Measurements from ENCODE around the gene LNX2.

The LNX2 gene

DNA sequence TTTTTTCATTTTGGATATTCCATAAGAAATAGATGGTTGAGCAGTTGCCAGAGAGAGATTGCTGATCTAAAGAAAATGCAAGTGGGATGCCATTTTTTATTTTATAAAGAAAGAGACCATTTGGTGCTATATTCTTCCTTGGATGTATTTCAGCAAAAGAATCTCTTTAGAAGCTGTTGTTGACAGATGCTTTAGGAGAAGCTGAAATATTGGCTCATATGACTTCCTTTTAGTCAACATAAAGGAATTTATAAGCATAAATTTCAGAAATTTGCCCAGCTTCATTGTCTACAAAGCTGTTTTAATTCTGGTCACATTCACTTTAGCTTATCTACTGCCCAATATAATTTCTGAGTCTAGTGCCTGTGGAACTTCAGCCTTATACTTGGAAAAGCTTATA lies 38.2 kb upstream of the LNX2 start:
- H3K27me3 ChIP-seq (ENCODE audit: insufficient read depth, low read length), result no peaks in the 10 kb centered on the region
- H3K4me3 ChIP-seq (ENCODE audit: low read depth, low read length, poor library complexity, severe bottlenecking), result no peak overlapping the region
- H4K20me1 ChIP-seq (ENCODE audit: insufficient read depth, low read length), result no peaks in the 10 kb centered on the region
- no peaks in the 10 kb centered on the region for H3K9me2 ChIP-seq (ENCODE audit: low read depth, low read length)
- H3K36me3 ChIP-seq (ENCODE audit: insufficient read depth, low read length), result peaks cover 29% of the 10 kb centered on the region; the same call in 1 of the 2 replicates
- no peak overlapping the region for H3K27ac ChIP-seq (ENCODE audit: low read depth, low read length, poor library complexity, severe bottlenecking)
- H3K9ac ChIP-seq (ENCODE audit: low read length), result no peak overlapping the region
- H2AFZ ChIP-seq (ENCODE audit: low read length), result no peak overlapping the region
- H3K4me1 ChIP-seq (ENCODE audit: insufficient read depth, low read length, severe bottlenecking), result no peaks in the 10 kb centered on the region
- H3K79me2 ChIP-seq (ENCODE audit: insufficient read depth, low read length), result peaks cover 9% of the 10 kb centered on the region; the same call in 1 of the 2 replicates
- TF ChIP-seq, protein P1, sequence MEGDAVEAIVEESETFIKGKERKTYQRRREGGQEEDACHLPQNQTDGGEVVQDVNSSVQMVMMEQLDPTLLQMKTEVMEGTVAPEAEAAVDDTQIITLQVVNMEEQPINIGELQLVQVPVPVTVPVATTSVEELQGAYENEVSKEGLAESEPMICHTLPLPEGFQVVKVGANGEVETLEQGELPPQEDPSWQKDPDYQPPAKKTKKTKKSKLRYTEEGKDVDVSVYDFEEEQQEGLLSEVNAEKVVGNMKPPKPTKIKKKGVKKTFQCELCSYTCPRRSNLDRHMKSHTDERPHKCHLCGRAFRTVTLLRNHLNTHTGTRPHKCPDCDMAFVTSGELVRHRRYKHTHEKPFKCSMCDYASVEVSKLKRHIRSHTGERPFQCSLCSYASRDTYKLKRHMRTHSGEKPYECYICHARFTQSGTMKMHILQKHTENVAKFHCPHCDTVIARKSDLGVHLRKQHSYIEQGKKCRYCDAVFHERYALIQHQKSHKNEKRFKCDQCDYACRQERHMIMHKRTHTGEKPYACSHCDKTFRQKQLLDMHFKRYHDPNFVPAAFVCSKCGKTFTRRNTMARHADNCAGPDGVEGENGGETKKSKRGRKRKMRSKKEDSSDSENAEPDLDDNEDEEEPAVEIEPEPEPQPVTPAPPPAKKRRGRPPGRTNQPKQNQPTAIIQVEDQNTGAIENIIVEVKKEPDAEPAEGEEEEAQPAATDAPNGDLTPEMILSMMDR (IDR thresholded peaks at IDR 0.05; ENCODE audit: low read length), result no peak
- TF ChIP-seq EZH2 (IDR thresholded peaks at IDR 0.05; ENCODE audit: borderline replicate concordance, low read length), result no peak
- H3K9me3 ChIP-seq (ENCODE audit: low read length), result no peaks in the 10 kb centered on the region
- no peaks in the 10 kb centered on the region for H3F3A ChIP-seq (ENCODE audit: insufficient read depth, low read length)
- no peak overlapping the region for H3K4me2 ChIP-seq (ENCODE audit: low read length)

DNA sequence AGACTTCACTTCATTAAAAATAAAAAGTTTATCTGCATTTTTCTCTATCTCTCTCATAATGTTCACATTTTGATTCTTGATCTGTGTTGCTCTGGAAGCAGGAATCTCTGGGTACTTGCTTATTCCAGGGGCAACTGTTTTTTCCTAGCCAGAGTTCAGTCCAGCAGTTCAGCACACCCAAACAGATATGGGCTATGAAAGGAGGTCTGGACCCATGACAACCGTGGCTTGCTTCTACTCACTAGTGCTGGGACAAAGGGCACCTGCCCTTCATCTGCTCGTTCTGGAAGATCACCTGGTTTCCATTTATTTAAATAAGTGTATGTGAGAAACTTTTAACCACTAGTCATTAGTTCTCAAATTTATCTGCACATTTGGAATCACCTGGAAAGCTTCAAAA lies 37.4 kb upstream of the LNX2 start:
- no peaks in the 10 kb centered on the region for H3K9me2 ChIP-seq (ENCODE audit: low read depth, low read length)
- no peaks in the 10 kb centered on the region for H3F3A ChIP-seq (ENCODE audit: insufficient read depth, low read length)
- H4K20me1 ChIP-seq (ENCODE audit: insufficient read depth, low read length), result no peaks in the 10 kb centered on the region
- H3K4me3 ChIP-seq (ENCODE audit: low read depth, low read length, poor library complexity, severe bottlenecking), result no peak overlapping the region
- no peak overlapping the region for H2AFZ ChIP-seq (ENCODE audit: low read length)
- no peak overlapping the region for H3K4me2 ChIP-seq (ENCODE audit: low read length)
- H3K36me3 ChIP-seq (ENCODE audit: insufficient read depth, low read length), result peaks cover 34% of the 10 kb centered on the region
- H3K9me3 ChIP-seq (ENCODE audit: low read length), result no peaks in the 10 kb centered on the region
- no peak overlapping the region for H3K27ac ChIP-seq (ENCODE audit: low read depth, low read length, poor library complexity, severe bottlenecking)
- H3K79me2 ChIP-seq (ENCODE audit: insufficient read depth, low read length), result peaks cover 9% of the 10 kb centered on the region; the same call in 1 of the 2 replicates
- H3K4me1 ChIP-seq (ENCODE audit: insufficient read depth, low read length, severe bottlenecking), result no peaks in the 10 kb centered on the region
- H3K27me3 ChIP-seq (ENCODE audit: insufficient read depth, low read length), result no peaks in the 10 kb centered on the region
- no peak overlapping the region for H3K9ac ChIP-seq (ENCODE audit: low read length)
- no peak for TF ChIP-seq EZH2 (IDR thresholded peaks at IDR 0.05; ENCODE audit: borderline replicate concordance, low read length)
- TF ChIP-seq, protein P1 (IDR thresholded peaks at IDR 0.05; ENCODE audit: low read length), result no peak

DNA sequence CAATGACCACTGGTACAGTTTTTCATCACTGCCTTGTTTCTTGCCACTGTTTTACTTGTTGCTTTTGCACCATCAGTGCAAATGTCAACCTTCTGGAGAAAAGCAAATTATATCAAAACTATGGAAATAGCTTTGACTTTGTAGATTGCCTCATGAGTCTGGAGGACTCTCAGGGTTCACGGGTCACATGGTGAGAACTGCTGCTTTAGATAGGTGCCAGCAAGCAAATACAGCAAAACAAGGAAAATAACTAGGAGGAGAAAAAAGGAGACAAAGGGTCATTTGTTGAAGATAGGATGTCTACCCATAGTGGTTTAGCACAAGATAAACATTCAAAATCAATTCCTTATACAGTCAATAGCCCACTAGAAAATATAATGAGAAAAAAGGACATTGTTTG lies 34.5 kb upstream of the LNX2 start:
- Histone ChIP-seq H3K4me3 (ENCODE audit: low read depth, low read length, poor library complexity, severe bottlenecking) (no peak overlapping the region), H3K27ac (ENCODE audit: low read depth, low read length, poor library complexity, severe bottlenecking) (no peak overlapping the region), H3K79me2 (ENCODE audit: insufficient read depth, low read length) (peaks cover 9% of the 10 kb centered on the region; the same call in 1 of the 2 replicates), H3K9me2 (ENCODE audit: low read depth, low read length) (no peaks in the 10 kb centered on the region), H3K4me2 (ENCODE audit: low read length) (no peak overlapping the region), H4K20me1 (ENCODE audit: insufficient read depth, low read length) (no peaks in the 10 kb centered on the region), H2AFZ (ENCODE audit: low read length) (no peak overlapping the region), H3K27me3 (ENCODE audit: insufficient read depth, low read length) (no peaks in the 10 kb centered on the region), H3K4me1 (ENCODE audit: insufficient read depth, low read length, severe bottlenecking) (no peaks in the 10 kb centered on the region), H3F3A (ENCODE audit: insufficient read depth, low read length) (no peaks in the 10 kb centered on the region), H3K9ac (ENCODE audit: low read length) (no peak overlapping the region), H3K36me3 (ENCODE audit: insufficient read depth, low read length) (peaks cover 53% of the 10 kb centered on the region), H3K9me3 (ENCODE audit: low read length) (0 out of 2 replicates have a peak, but pooled peaks cover 7% of the 10 kb centered on the region)
- TF ChIP-seq, protein P1 (IDR thresholded peaks at IDR 0.05; ENCODE audit: low read length), result no peak
- TF ChIP-seq EZH2 (IDR thresholded peaks at IDR 0.05; ENCODE audit: borderline replicate concordance, low read length), result no peak
